ENCODE results near the gene OR13C3.
"Not testable (repeated sequence)": the region's sequence is repeated elsewhere in the genome, so short reads cannot be mapped to it uniquely, and the experiment has no call there.

Gene OR13C3

GRCh38 chr9:104536756-104537155, at the start of gene OR13C3:
Gene OR13C3, minus strand, starts transcription at chr9:104536856. Its CDS starts 133 bp downstream, at chr9:104536723.
- no peak for DNase-seq

- no peak for DNase-seq
Measured at GRCh38 chr9:104580562-104580961, 43.9 kb upstream of the OR13C3 start.

- no peak for DNase-seq
Measured at GRCh38 chr9:104577263-104577662, 40.6 kb upstream of the OR13C3 start.

- no peak for DNase-seq
Measured at GRCh38 chr9:104575456-104575855, 38.8 kb upstream of the OR13C3 start.

- DNase-seq, result no peak
Measured at GRCh38 chr9:104572612-104573011, 36.0 kb upstream of the OR13C3 start.

- DNase-seq, result no peak
Measured at GRCh38 chr9:104568868-104569267, 32.2 kb upstream of the OR13C3 start, which contains the start of gene OR13C8. Gene OR13C8, plus strand, starts transcription at chr9:104569168. Its CDS starts 0 bp downstream, at chr9:104569168.

DNA sequence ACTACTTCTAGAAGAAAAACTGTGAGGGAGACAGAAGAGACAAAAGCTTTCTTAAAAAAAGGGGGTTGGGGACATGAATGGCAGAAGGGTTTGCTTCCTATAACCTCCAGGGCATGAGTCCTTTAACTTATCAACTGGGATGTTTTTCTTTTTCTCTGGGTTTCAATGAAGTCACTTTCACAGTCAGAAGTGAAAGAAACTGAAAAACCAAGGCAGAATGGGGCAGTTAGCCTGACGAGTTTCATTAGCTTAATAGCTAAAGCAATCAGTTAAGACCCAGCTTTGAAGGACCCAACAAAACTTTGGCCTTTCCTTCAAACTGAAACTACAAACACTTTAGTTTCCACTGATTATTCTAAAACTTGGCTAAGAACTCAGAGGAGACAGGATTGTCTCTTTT, 27.7 kb upstream of the OR13C3 start:
- DNase-seq, result no peak

GRCh38 chr9:104556830-104557634, 20.4 kb upstream of the OR13C3 start:
- no peak for DNase-seq

- no peak for DNase-seq
Measured at GRCh38 chr9:104555521-104555920, 18.9 kb upstream of the OR13C3 start.

GRCh38 chr9:104553261-104553660, 16.6 kb upstream of the OR13C3 start:
- DNase-seq, result no peak

DNA sequence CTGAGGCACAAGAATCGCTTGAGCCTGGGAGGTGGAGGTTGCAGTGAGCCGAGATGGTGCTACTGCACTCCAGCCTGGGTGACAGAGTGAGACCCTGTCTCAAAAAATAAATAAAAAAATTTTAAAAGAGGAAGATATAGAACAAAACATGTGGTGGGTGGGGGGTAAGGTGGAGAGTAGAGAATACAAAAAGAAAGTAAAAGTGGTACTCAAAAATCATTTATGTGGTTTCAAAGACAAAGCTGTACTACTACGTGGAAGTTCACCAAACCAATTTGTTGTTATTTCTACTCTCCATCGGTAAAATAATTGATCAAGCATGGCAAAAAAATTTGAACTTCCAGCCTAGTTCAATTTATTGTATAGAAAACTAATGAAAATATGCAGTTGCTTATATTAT, 8.0 kb upstream of the OR13C3 start:
- no peak for DNase-seq

GRCh38 chr9:104539275-104539674, 2.6 kb upstream of the OR13C3 start:
- DNase-seq, result no peak

DNA sequence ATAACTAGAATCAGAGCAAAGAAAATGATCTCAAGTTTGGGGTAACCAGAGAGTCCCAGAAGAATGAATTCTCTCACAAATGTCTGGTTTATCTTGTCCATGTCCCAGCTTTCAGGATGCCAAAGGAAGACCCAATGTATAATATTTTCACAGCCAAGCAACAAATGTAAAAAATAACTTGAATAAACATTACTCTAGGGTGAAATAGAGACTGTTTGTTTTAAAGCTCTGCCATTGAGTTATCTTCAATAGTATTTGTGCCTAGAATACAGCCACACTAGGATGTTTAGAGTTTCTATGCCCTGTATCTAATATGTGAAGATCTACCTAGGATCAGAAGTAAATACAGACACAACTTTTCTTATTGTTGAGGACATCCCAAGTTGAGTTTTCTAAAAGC, 9.5 kb downstream of the OR13C3 start, which contains the start of gene OR13C4:
OR13C4 (minus strand) TSS at position 101 of the 400 bp plus-strand sequence; CDS start at position 101, 0 bp downstream.
- no peak for DNase-seq

DNA sequence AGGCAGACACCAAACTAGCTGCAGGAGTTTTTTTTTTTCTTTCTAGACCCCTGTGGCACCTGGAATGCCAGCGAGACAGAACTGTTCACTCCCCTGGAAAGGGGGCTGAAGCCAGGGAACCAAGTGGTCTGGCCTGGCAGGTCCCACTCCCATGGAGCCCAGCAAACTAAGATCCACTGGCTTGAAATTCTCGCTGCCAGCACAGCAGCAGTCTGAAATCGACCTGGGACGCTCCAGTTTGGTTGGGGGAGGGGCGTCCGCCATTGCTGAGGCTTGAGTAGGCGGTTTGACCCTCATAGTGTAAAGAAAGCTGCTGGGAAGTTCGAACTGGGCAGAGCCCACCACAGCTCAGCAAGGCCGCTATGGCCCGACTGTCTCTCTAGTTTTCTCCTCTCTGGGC, 16.4 kb downstream of the OR13C3 start:
- not testable (repeated sequence) for DNase-seq

DNA sequence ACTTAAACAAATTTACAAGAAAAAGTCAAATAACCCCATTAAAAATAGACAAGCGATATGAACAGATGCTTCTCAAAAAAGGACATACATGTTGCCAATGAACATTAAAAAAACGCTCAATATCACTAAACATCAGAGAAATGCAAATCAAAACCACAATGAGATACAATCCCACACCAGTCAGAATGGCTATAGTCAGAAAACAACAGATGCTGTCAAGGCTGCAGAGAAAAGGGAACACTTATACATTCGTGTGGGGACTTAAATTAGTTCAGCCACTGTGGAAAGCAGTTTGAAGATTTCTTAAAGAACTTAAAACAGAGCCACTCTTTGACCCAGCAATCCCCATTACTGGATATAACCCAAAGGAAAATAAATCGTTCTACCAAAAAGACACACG, 21.8 kb downstream of the OR13C3 start:
- no peak for DNase-seq

DNA sequence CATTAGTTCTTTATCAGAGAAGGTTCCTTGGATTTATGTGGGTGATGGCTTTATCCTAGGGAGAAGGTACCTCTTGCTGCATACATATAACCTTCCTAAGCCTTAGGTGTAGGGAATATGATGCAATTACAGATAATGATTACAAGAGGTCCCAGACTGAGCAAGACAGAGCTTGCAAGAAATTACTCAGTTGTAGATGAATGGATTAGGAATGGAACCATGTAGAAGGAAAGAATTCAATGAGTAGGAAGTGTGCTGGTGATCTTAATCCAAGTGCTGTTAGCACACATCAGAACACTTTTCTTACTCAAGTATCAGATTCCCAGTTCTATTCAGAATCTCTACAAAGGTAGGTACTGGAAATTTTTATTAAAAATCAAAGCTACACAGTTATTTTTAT, 30.1 kb downstream of the OR13C3 start:
- no peak for DNase-seq

DNA sequence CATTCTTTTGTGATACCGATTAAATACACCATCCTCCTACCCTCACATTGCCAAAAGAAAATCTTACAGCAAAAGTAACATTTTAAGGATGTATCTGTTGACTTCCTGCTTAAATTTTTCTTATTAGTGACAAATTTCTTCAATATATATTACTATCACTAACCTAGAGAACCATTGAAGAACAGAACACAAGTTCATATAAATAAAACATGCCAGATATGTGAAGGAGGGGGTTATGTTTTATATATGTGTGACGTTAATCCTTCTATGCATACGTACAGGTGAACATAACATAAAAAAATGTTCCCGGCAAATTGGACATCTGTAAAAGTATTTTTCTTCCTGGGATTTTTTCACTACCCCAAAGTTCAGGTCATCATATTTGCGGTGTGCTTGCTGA, 32.7 kb downstream of the OR13C3 start, which contains the start of gene OR13F1:
OR13F1 (plus strand) TSS at position 301 of the 400 bp plus-strand sequence; CDS start at position 301, 0 bp downstream.
- no peak for DNase-seq

GRCh38 chr9:104503440-104503839, 33.2 kb downstream of the OR13C3 start:
- DNase-seq, result no peak

DNA sequence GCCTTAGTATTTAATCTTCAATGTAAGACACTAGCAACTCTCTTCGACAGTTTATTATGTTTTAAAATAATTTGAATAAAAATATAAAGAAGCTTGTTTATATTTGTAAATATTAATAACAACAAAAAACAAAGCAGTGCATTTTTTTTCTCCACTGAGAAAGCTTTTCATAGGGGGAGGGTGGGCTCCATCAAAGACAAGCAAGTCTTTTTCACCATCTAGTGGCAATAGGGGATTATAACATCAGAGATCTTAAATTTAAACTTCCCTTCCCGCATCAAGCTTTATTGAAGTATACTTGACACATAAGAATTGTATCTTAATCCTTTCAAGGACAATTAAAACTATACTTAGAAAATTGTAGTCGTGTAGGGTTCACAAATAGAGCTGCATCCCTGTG, 41.8 kb downstream of the OR13C3 start:
- no peak for DNase-seq

Data from activated T-cell treated with anti-CD3 and anti-CD28 coated beads, Interleukin-2, amount 50 U/mL, for 1 hour (primary cell).